CD4-positive, alpha-beta memory T cell (primary cell): ENCODE results near the gene TIPRL. TPM values are rescaled to one million over a fixed set of nuclear protein-coding genes. Genes with fewer than 3 reads are reported as not detected.
"Not testable (repeated sequence)": the region's sequence is repeated elsewhere in the genome, so short reads cannot be mapped to it uniquely, and the experiment has no call there.

Experiments used
- CTCF ChIA-PET: fragments of 350-600 bp; sonication (Branson Sonifier 250); formaldehyde crosslinking; loops from one replicate; lab custom pipeline; 2021; ENCODE audit warnings: inconsistent platforms; ENCODE audit not compliant: partially characterized antibody; lab: Charles Lee
- POLR2A ChIA-PET: fragments of 350-600 bp; sonication (Branson Sonifier 250); formaldehyde crosslinking; loops from one replicate; lab custom pipeline; 2021; ENCODE audit not compliant: partially characterized antibody; lab: Charles Lee
- DNase-seq, 5 donors: peaks; one replicate each; pipeline versions ENCODE4 v3.0.0 to v3.0.0-alpha.2; 2020 to 2022; ENCODE audit warnings: mixed read lengths in 1 of 5
- H3K27ac ChIP-seq: one replicate; pipeline ENCODE4 v1.7.0; 2013; ENCODE audit warnings: low read depth, low read length
- H3K27me3 ChIP-seq: 2 replicates; pipeline ENCODE4 v1.7.0; 2013; ENCODE audit warnings: mild to moderate bottlenecking, low read length, moderate library complexity; ENCODE audit not compliant: insufficient read depth
- H3K36me3 ChIP-seq: 2 replicates; pipeline ENCODE4 v1.7.0; 2013; ENCODE audit warnings: mild to moderate bottlenecking, low read length, moderate library complexity; ENCODE audit not compliant: insufficient read depth
- H3K4me1 ChIP-seq: 2 replicates; pipeline ENCODE4 v1.7.0; 2013; ENCODE audit warnings: mild to moderate bottlenecking, low read length, moderate library complexity; ENCODE audit not compliant: insufficient read depth
- H3K4me3 ChIP-seq, 2 donors: one replicate each; pipeline ENCODE4 v1.7.0; 2013; ENCODE audit warnings: low read length in 2 of 2, mild to moderate bottlenecking in 1 of 2
- H3K9me3 ChIP-seq, 2 donors: one replicate each; pipeline ENCODE4 v1.7.0; 2013; ENCODE audit warnings: low read length in 2 of 2, control low read depth in 1 of 2; ENCODE audit not compliant: control insufficient read depth in 1 of 2
- H3K27ac Mint-ChIP-seq, 7 donors: one replicate each; pipeline ENCODE4 v1.8.0; 2020 to 2021; ENCODE audit warnings: mixed read lengths in 7 of 7, mild to moderate bottlenecking in 6 of 7, inconsistent platforms in 3 of 7, moderate library complexity in 3 of 7
- H3K27me3 Mint-ChIP-seq, 2 donors: one replicate each; pipeline ENCODE4 v1.8.0; 2020 to 2021; ENCODE audit warnings: mixed read lengths in 2 of 2
- H3K36me3 Mint-ChIP-seq, 2 donors: one replicate each; pipeline ENCODE4 v1.8.0; 2020 to 2021; ENCODE audit warnings: mixed read lengths in 2 of 2, inconsistent platforms in 1 of 2, mild to moderate bottlenecking in 1 of 2
- H3K4me1 Mint-ChIP-seq, 4 donors: one replicate each; pipeline ENCODE4 v1.8.0; 2020 to 2021; ENCODE audit warnings: mixed read lengths in 4 of 4, mild to moderate bottlenecking in 1 of 4
- H3K4me3 Mint-ChIP-seq, 8 donors: one replicate each; pipeline ENCODE4 v1.8.0; 2020 to 2021; ENCODE audit warnings: mixed read lengths in 8 of 8, mild to moderate bottlenecking in 7 of 8, moderate library complexity in 6 of 8, inconsistent platforms in 3 of 8
- H3K9me3 Mint-ChIP-seq, 8 donors: one replicate each; pipeline ENCODE4 v1.8.0; 2020 to 2021; ENCODE audit warnings: mixed read lengths in 8 of 8, mild to moderate bottlenecking in 5 of 8, inconsistent platforms in 3 of 8, moderate library complexity in 1 of 8
- intact Hi-C: fragments of 100-400 bp; cut with micrococcal nuclease; formaldehyde crosslinking; loops from one replicate; pipeline ENCODE4 v1.15.1; 2023
- polyA plus RNA-seq, 2 donors: library from polyadenylated mRNA; unstranded; fragments of 300-500 nt; fragmentation: Illumina TruSeq; gene quantifications; one replicate each; pipeline ENCODE4 v1.2.3, GENCODE V29; 2021
- total RNA-seq, 2 experiments: library from RNA; stranded (reverse); gene quantifications; one replicate each; pipeline ENCODE4 v1.2.3, GENCODE V29; 2021

TIPRL gene
- total and polyA plus RNA-seq, 4 experiments from 2014 or later = 23.8 to 37.8 (median 32.3) TPM

GRCh38 chr1:168146160-168146539 lies 32.6 kb upstream of the TIPRL start:
- intact Hi-C loops = loop anchor here (5.0 kb wide), 1 partner anchor 64 kb away; no protein-coding TSS in a partner anchor

GRCh38 chr1:168146626-168147025 lies 32.1 kb upstream of the TIPRL start:
- Histone ChIP-seq H3K27ac (no peak overlapping the region), H3K4me1 (no peaks in the 10 kb centered on the region), H3K9me3 (no peaks in the 10 kb centered on the region), H3K36me3 (no peaks in the 10 kb centered on the region), H3K4me3 (no peak overlapping the region), H3K27me3 (no peaks in the 10 kb centered on the region)
- ChIA-PET CTCF (interaction anchor here (1.3 to 1.7 kb wide), 4 partner anchors 8 to 70 kb away, joined by 3 to 6 read pairs (median 4); no protein-coding TSS in a partner anchor), POLR2A (no interaction called here)
- no peaks in the 10 kb centered on the region for H3K9me3 Mint-ChIP-seq
- no peak overlapping the region for H3K4me3 Mint-ChIP-seq
- no peak for DNase-seq
- H3K4me1 Mint-ChIP-seq = peaks cover 0 to 13% (median 4%) of the 10 kb centered on the region in 4 donors
- no peaks in the 10 kb centered on the region for H3K36me3 Mint-ChIP-seq
- intact Hi-C loops = loop anchor here (5.0 kb wide), 1 partner anchor 64 kb away; no protein-coding TSS in a partner anchor
- peak overlapping the region in 1 of 7 donors; percentile 44 for H3K27ac Mint-ChIP-seq
- H3K27me3 Mint-ChIP-seq = no peaks in the 10 kb centered on the region

More at GRCh38 chr1:168146160-168146539, 32.6 kb upstream of the TIPRL start:
- H3K9me3 ChIP-seq = no peaks in the 10 kb centered on the region
- H3K36me3 Mint-ChIP-seq = no peaks in the 10 kb centered on the region
- H3K27me3 Mint-ChIP-seq = no peaks in the 10 kb centered on the region
- no peak overlapping the region for H3K27ac Mint-ChIP-seq
- no peak for DNase-seq
- no peaks in the 10 kb centered on the region for H3K9me3 Mint-ChIP-seq
- CTCF ChIA-PET = interaction anchor here (0.8 to 1.7 kb wide), 12 partner anchors 10 to 145 kb away, joined by 3 to 12 read pairs (median 4); partner anchors contain the start of gene GPR161
- H3K27ac ChIP-seq = no peak overlapping the region
- no peak overlapping the region for H3K4me3 Mint-ChIP-seq
- no peaks in the 10 kb centered on the region for H3K36me3 ChIP-seq
- POLR2A ChIA-PET = no interaction called here
- H3K4me1 ChIP-seq = no peaks in the 10 kb centered on the region
- H3K27me3 ChIP-seq = no peaks in the 10 kb centered on the region
- no peak overlapping the region for H3K4me3 ChIP-seq
- peaks cover 0 to 13% (median 4%) of the 10 kb centered on the region in 4 donors for H3K4me1 Mint-ChIP-seq

- Histone ChIP-seq H3K4me1 (no peaks in the 10 kb centered on the region), H3K36me3 (no peaks in the 10 kb centered on the region), H3K27me3 (no peaks in the 10 kb centered on the region), H3K27ac (no peak overlapping the region), H3K4me3 (no peak overlapping the region), H3K9me3 (no peaks in the 10 kb centered on the region)
- Mint-ChIP-seq H3K27ac (peak overlapping the region in 2 of 7 donors; percentile 22 to 38), H3K27me3 (peaks cover 0 to 1% of the 10 kb centered on the region in 2 donors), H3K36me3 (no peaks in the 10 kb centered on the region), H3K4me3 (peak overlapping the region in 1 of 8 donors; percentile 5), H3K4me1 (peaks cover 0 to 13% (median 4%) of the 10 kb centered on the region in 4 donors), H3K9me3 (no peaks in the 10 kb centered on the region)
- no peak for DNase-seq
- CTCF ChIA-PET = no interaction called here
- intact Hi-C loops = loop anchor here (5.0 kb wide), 1 partner anchor 67 kb away; no protein-coding TSS in a partner anchor
- POLR2A ChIA-PET = no interaction called here
Observed at GRCh38 chr1:168148916-168149315, 29.8 kb upstream of the TIPRL start.

GRCh38 chr1:168150283-168150682 lies 28.5 kb upstream of the TIPRL start:
- ChIA-PET POLR2A (no interaction called here), CTCF (no interaction called here)
- Mint-ChIP-seq H3K36me3 (no peaks in the 10 kb centered on the region), H3K4me1 (peaks cover 0 to 9% (median 4%) of the 10 kb centered on the region in 4 donors), H3K9me3 (peaks cover 0 to 2% (median 0%) of the 10 kb centered on the region in 8 donors), H3K27me3 (peaks cover 0 to 4% of the 10 kb centered on the region in 2 donors), H3K27ac (no peak overlapping the region), H3K4me3 (no peak overlapping the region)
- DNase-seq = no peak
- no peaks in the 10 kb centered on the region for H3K9me3 ChIP-seq
- intact Hi-C loops = no loop called here
- H3K27me3 ChIP-seq = no peaks in the 10 kb centered on the region
- no peak overlapping the region for H3K27ac ChIP-seq
- H3K36me3 ChIP-seq = no peaks in the 10 kb centered on the region
- no peak overlapping the region for H3K4me3 ChIP-seq
- H3K4me1 ChIP-seq = no peaks in the 10 kb centered on the region

- CTCF ChIA-PET = no interaction called here
- Mint-ChIP-seq H3K9me3 (peaks cover 0 to 5% (median 0%) of the 10 kb centered on the region in 8 donors), H3K4me3 (no peak overlapping the region), H3K27ac (no peak overlapping the region), H3K27me3 (peaks cover 1 to 7% of the 10 kb centered on the region in 2 donors), H3K36me3 (no peaks in the 10 kb centered on the region), H3K4me1 (peaks cover 0 to 4% (median under 1%) of the 10 kb centered on the region in 4 donors)
- DNase-seq = no peak
- Histone ChIP-seq H3K36me3 (no peaks in the 10 kb centered on the region), H3K9me3 (no peaks in the 10 kb centered on the region), H3K27me3 (no peaks in the 10 kb centered on the region), H3K4me3 (no peak overlapping the region), H3K4me1 (no peaks in the 10 kb centered on the region), H3K27ac (no peak overlapping the region)
- POLR2A ChIA-PET = no interaction called here
- intact Hi-C loops = no loop called here
Observed at GRCh38 chr1:168151935-168152334, 26.8 kb upstream of the TIPRL start.

- H3K4me1 ChIP-seq, H3K9me3 ChIP-seq, H3K27ac Mint-ChIP-seq, intact Hi-C loops, H3K4me3 ChIP-seq, CTCF ChIA-PET, H3K36me3 ChIP-seq, H3K27ac ChIP-seq, POLR2A ChIA-PET, H3K27me3 ChIP-seq, H3K4me1 Mint-ChIP-seq, DNase-seq: not testable (repeated sequence)
- peaks cover 10 to 12% of the 10 kb centered on the region in 2 donors for H3K27me3 Mint-ChIP-seq
- peaks cover 10 to 13% of the 10 kb centered on the region in 2 donors for H3K36me3 Mint-ChIP-seq
- peak overlapping the region in 1 of 8 donors; percentile 36 for H3K4me3 Mint-ChIP-seq
- H3K9me3 Mint-ChIP-seq = peaks cover 0 to 29% (median 22%) of the 10 kb centered on the region in 8 donors
Observed at GRCh38 chr1:168154707-168155106, 24.1 kb upstream of the TIPRL start.

GRCh38 chr1:168155910-168156309 lies 22.9 kb upstream of the TIPRL start:
- Mint-ChIP-seq H3K9me3 (peaks cover 2 to 41% (median 34%) of the 10 kb centered on the region in 8 donors), H3K4me1 (no peaks in the 10 kb centered on the region), H3K4me3 (no peak overlapping the region), H3K27me3 (peaks cover 15 to 17% of the 10 kb centered on the region in 2 donors), H3K27ac (no peak overlapping the region), H3K36me3 (peaks cover 15 to 23% of the 10 kb centered on the region in 2 donors)
- no peaks in the 10 kb centered on the region for H3K36me3 ChIP-seq
- no peak overlapping the region for H3K4me3 ChIP-seq
- ChIA-PET CTCF (no interaction called here), POLR2A (no interaction called here)
- H3K4me1 ChIP-seq = no peaks in the 10 kb centered on the region
- H3K9me3 ChIP-seq = peaks cover 0 to 7% of the 10 kb centered on the region in 2 donors
- intact Hi-C loops = no loop called here
- H3K27ac ChIP-seq = no peak overlapping the region
- DNase-seq = no peak
- H3K27me3 ChIP-seq = no peaks in the 10 kb centered on the region
